Dendritic cell treated with granulocyte-macrophage colony-stimulating factor and Interleukin-4, amounts not matched to agents 40 ng/mL and 50 ng/mL, for 4 days (primary cell): Measurements from ENCODE around the gene EFNA1.
"Not testable (repeated sequence)": the region's sequence is repeated elsewhere in the genome, so short reads cannot be mapped to it uniquely, and the experiment has no call there.

ENCODE experiments used
- H3K27ac Mint-ChIP-seq: one replicate; pipeline ENCODE4 v1.8.0; 2022; ENCODE audit warnings: mild to moderate bottlenecking, mixed read lengths
- H3K27me3 Mint-ChIP-seq: one replicate; pipeline ENCODE4 v1.8.0; 2022; ENCODE audit warnings: mild to moderate bottlenecking, mixed read lengths
- H3K36me3 Mint-ChIP-seq: one replicate; pipeline ENCODE4 v1.8.0; 2022; ENCODE audit warnings: low read depth, mixed read lengths
- H3K4me1 Mint-ChIP-seq: one replicate; pipeline ENCODE4 v1.8.0; 2022; ENCODE audit warnings: low read depth, mixed read lengths
- H3K4me3 Mint-ChIP-seq: one replicate; pipeline ENCODE4 v1.8.0; 2022; ENCODE audit warnings: mild to moderate bottlenecking, moderate library complexity, mixed read lengths
- H3K9me3 Mint-ChIP-seq: one replicate; pipeline ENCODE4 v1.8.0; 2022; ENCODE audit warnings: mixed read lengths
- intact Hi-C: fragments of 100-400 bp; cut with micrococcal nuclease; formaldehyde crosslinking; loops from one replicate; pipeline ENCODE4 v1.15.0; 2022

EFNA1 gene

DNA sequence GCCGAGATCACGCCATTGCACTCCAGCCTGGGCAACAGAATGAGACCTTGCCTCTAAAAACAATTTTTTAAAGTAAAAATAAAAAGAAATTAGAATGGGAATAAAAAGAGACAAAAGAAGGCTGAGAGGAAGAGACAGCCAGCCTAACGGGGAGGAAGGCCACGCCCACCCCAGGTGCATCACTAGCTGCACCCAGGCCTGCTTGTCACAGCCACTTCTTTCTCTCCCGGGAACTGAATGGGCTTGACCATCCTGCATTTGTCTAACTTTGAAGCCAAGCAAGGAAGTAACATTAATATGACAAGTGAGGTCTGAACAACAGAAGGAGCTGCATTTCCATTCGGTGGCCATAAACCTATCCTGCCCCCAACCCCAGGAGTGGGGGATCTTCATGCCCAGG, 20.8 kb upstream of the EFNA1 start:
- Mint-ChIP-seq H3K4me3 (no peak overlapping the region), H3K9me3 (no peaks in the 10 kb centered on the region), H3K27me3 (peaks cover 27% of the 10 kb centered on the region), H3K27ac (no peak overlapping the region), H3K36me3 (no peaks in the 10 kb centered on the region), H3K4me1 (peaks cover 31% of the 10 kb centered on the region)
- intact Hi-C loops: no loop called here

DNA sequence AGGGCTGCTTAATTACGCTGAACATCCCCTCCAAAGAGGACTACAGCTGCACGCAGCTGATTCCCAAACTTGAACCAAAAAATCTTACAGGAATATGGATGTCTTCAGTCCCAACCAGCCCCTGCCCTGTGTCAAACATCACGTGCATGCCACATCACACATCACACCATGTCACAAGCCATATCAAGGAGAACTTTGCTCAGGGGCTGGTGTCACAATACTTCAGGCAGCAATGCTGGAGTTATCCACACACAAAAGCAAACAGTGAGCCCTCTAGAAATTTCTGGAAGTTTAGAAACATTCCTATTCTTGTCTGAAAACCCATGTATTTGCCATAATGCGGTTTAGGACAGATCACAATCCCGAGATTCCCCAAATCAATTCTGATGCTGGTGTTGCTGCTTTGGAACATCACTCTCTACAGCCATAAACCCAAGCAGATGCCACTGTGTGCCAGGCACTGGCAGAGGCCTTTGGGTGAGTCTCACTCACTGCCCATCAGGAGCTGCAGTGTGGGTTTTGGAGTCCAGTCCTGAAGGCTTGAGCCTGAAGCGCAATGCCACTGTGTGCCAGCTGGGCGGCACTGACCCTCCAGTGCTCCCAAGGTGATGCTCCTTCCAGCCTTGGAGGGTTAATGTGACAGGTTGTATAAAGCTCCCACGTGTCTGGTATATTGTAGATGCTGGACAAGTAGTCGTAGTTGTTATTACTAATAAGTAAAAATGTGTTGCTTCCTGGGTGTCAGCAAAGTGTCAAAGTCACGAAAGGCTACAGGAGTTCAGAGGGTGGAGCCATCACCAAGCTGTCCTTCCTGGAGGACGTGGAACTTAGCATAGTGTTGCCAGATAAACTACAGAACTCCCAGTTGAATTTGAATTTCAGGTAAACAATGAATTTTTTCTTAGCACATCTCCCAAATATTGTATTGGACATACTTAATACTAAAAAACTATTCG, 20.1 kb upstream of the EFNA1 start:
- Mint-ChIP-seq H3K9me3 (no peaks in the 10 kb centered on the region), H3K4me1 (peaks cover 29% of the 10 kb centered on the region)

DNA sequence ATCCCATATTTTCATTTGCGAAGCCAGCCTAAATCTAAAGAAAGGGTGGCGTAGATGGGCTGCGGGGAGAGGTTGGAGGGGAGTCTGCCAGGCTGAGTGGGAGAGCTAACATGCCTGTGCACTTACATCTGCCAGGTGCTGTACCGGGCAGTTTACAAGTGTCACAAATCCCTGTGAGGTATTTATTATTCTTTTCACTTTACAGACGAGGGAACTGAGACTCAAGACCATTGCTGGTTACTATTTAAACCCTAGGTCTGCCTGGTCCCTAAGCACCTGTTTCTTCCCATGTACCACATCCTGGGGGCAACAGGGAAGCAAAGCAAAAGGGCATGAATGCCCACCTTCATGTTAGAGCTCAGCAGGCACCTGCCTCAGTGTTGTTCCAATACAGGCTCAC, 19.4 kb upstream of the EFNA1 start:
- H3K27ac Mint-ChIP-seq: no peak overlapping the region
- H3K4me3 Mint-ChIP-seq: no peak overlapping the region
- H3K4me1 Mint-ChIP-seq: peaks cover 25% of the 10 kb centered on the region
- H3K9me3 Mint-ChIP-seq: no peaks in the 10 kb centered on the region
- H3K27me3 Mint-ChIP-seq: peaks cover 31% of the 10 kb centered on the region
- intact Hi-C loops: no loop called here
- no peaks in the 10 kb centered on the region for H3K36me3 Mint-ChIP-seq

More for the DNA sequence above, 20.1 kb upstream of the EFNA1 start:
- Mint-ChIP-seq H3K36me3 (no peaks in the 10 kb centered on the region), H3K27ac (no peak overlapping the region), H3K27me3 (peaks cover 28% of the 10 kb centered on the region), H3K4me3 (no peak overlapping the region)
- intact Hi-C loops: no loop called here

DNA sequence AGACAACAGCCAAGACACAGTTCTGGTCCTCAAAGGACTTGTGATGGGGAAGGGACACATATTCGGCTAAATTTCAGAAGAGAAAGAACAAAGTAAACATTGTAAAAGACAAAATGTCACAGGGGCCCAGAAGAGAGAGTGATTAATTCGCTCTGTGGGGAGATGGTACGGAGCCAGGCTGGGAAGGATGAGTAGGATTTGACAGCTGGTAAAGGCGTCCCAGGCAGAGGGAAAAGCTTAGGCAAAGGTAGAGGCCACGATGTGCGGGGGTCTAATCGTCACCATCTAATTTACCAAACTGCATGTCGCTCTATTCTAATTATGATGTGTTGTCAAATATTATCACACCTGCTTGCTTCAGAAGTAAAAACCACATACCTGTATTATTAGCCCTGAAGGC, 17.3 kb upstream of the EFNA1 start:
- H3K4me3 Mint-ChIP-seq: no peak overlapping the region
- peaks cover 26% of the 10 kb centered on the region for H3K27me3 Mint-ChIP-seq
- intact Hi-C loops: no loop called here
- no peaks in the 10 kb centered on the region for H3K36me3 Mint-ChIP-seq
- H3K4me1 Mint-ChIP-seq: peaks cover 5% of the 10 kb centered on the region
- no peak overlapping the region for H3K27ac Mint-ChIP-seq
- no peaks in the 10 kb centered on the region for H3K9me3 Mint-ChIP-seq

DNA sequence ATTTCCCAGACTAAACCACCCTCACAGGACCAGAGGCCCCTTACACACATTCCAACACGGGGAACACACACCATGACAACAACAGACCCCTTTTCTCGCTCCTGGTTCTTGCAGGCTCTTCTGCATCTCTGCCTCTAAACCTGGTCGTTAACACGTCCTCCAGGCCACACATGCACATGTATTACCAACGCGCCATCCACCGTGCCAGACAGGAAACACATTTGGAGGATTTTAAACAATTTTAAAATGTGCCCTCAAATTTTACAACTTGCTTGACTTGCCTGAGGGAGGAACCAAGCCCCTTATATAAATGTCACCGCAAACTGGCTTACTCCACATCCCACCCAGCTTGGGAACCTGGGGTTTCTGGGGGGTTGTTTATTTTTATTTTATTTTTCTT, 16.9 kb upstream of the EFNA1 start:
- intact Hi-C loops: no loop called here
- H3K27ac Mint-ChIP-seq: no peak overlapping the region
- no peaks in the 10 kb centered on the region for H3K9me3 Mint-ChIP-seq
- peaks cover 21% of the 10 kb centered on the region for H3K27me3 Mint-ChIP-seq
- H3K4me1 Mint-ChIP-seq: peaks cover under 1% of the 10 kb centered on the region
- H3K36me3 Mint-ChIP-seq: no peaks in the 10 kb centered on the region
- no peak overlapping the region for H3K4me3 Mint-ChIP-seq

DNA sequence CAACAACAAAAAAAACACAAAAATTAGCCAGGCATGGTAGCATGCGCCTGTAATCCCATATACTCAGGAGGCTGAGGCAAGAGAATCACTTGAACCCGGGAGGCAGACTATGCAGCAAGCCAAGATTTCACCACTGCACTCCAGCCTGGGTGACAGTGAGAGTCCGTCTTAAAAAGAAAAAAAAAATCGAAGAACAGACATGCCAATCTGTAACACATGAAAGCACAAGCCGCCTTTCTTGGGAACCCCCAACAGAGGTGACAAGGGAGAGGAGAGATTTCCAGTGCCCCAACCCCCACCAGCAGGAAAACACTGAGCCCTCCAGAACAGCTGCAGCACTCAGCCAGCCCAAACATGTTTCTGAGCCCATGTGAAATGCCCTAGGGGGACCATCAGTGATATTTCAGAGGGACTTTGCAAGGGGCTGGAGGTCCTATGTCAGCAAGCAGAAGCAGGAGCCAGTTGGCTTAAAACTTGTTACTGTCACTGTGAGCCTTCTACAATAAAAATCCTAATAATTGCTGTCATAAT, 14.2 kb upstream of the EFNA1 start:
- no peaks in the 10 kb centered on the region for H3K4me1 Mint-ChIP-seq
- intact Hi-C loops: no loop called here
- no peaks in the 10 kb centered on the region for H3K9me3 Mint-ChIP-seq
- H3K27me3 Mint-ChIP-seq: peaks cover 32% of the 10 kb centered on the region
- H3K4me3 Mint-ChIP-seq: no peak overlapping the region
- no peak overlapping the region for H3K27ac Mint-ChIP-seq
- no peaks in the 10 kb centered on the region for H3K36me3 Mint-ChIP-seq

DNA sequence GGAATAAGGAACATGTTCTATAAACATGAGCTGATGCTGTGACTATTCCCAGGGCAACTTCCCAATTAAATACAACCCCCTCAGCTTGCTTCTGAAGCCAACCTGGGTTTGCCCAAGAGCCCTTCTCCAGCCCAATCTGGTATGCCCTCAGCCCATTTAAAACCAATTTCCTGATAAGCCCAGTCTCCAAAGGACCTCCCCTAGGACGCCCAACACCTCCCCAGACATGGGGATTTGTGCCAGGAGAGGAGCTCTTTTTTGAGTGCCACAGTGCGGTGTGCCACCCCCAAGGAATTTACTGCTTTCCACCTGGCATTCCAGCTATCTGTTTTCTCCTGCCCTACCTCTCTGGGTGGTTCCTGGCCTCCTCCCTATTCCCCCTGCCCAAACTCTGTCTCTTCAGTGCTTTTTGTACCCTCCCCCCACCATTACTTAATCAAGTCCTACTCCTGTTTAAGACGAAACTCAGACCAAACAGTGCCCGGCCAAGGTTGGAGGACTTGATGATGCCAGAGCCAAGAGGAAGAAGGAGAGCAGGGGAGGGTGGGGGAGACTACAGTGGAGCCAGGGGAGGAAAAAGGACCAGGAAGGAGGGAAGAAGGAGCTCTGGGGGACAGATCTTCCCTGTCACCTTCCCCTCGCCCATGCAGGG, 11.4 kb upstream of the EFNA1 start:
- peaks cover 51% of the 10 kb centered on the region for H3K27me3 Mint-ChIP-seq
- no peaks in the 10 kb centered on the region for H3K36me3 Mint-ChIP-seq
- intact Hi-C loops: no loop called here
- no peaks in the 10 kb centered on the region for H3K4me1 Mint-ChIP-seq
- H3K9me3 Mint-ChIP-seq: no peaks in the 10 kb centered on the region
- H3K4me3 Mint-ChIP-seq: no peak overlapping the region
- H3K27ac Mint-ChIP-seq: no peak overlapping the region

DNA sequence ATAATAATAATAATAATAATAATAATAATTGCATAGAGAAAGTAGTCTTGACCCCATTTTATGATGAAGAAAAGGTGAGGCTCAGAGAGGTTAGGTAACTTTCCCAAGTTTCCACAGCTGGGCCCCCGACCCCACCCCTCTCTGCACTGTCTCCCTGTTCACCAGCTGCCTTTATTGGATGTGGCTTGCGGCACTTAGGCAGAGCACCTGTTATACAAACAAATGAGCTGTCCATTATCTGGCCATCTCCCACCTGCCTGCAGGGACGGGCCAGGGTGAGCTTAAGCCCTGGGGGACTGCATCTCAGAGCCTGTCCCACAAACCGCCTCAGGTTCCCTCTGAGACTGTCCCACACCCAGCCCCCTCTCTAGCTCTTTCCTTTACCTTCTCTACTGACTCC, 10.1 kb upstream of the EFNA1 start:
- no peaks in the 10 kb centered on the region for H3K9me3 Mint-ChIP-seq
- intact Hi-C loops: no loop called here
- no peak overlapping the region for H3K4me3 Mint-ChIP-seq
- H3K27me3 Mint-ChIP-seq: peaks cover 56% of the 10 kb centered on the region
- no peaks in the 10 kb centered on the region for H3K4me1 Mint-ChIP-seq
- H3K27ac Mint-ChIP-seq: no peak overlapping the region
- H3K36me3 Mint-ChIP-seq: no peaks in the 10 kb centered on the region

DNA sequence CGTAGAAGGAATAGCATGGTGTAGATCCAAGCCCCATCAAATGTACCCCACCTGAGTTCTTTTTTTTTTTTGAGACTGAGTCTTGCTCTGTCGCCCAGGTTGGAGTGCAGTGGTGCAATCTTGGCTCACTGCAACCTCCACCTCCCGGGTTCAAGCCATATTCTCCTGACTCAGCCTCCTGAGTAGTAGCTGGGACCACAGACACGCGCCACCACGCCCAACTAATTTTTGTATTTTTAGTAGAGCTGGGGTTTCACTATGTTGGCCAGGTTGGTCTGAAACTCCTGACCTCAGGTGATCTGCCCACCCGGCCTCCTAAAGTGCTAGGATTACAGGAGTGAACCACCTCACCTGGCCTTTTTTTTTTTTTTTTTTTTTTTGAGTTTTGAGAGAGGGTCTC, 9.6 kb upstream of the EFNA1 start:
- H3K4me3 Mint-ChIP-seq, H3K4me1 Mint-ChIP-seq, H3K36me3 Mint-ChIP-seq, H3K27ac Mint-ChIP-seq, H3K9me3 Mint-ChIP-seq, intact Hi-C loops: not testable (repeated sequence)
- H3K27me3 Mint-ChIP-seq: peaks cover 60% of the 10 kb centered on the region

DNA sequence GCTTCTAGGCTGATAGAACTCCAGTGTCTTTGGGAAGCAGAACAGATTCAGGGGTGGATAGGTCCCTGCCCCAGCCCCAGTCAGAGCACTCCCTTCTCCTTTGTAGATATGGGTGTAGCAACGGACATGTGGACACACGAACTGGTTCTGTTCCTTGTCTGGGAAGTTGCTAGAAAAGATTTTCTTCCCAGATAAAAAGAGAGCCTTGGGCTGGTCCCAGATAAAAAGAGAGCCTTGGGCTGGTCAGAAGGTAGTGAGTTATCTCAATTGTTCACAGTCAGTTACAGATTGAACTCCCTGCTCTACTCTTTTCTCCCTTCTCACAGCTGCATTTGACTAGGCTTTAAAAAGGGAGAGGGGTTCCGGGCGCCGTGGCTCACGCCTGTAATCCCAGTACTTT, 7.4 kb upstream of the EFNA1 start:
- intact Hi-C loops: no loop called here
- no peak overlapping the region for H3K4me3 Mint-ChIP-seq
- H3K9me3 Mint-ChIP-seq: no peaks in the 10 kb centered on the region
- H3K27ac Mint-ChIP-seq: no peak overlapping the region
- no peaks in the 10 kb centered on the region for H3K4me1 Mint-ChIP-seq
- peaks cover 74% of the 10 kb centered on the region for H3K27me3 Mint-ChIP-seq
- no peaks in the 10 kb centered on the region for H3K36me3 Mint-ChIP-seq

DNA sequence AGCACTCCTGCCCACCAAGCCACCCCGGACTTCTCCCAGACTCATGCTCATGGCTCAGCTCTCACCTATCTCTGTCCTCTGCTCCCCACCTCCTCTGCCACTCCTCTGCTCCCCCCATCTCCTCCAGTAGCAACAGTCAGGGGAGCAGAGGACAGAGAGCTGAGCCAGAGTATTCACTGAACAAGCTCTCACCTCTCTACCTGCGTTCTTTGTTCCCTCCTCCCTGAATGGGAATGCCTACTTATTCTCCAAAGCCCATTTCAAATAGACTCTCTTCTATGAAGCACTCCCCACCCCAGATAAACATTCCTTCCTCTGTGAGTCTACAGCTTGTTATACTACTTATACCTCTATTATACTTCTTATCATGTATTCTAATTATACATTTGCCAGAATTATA, 6.4 kb upstream of the EFNA1 start:
- H3K4me1 Mint-ChIP-seq: peaks cover under 1% of the 10 kb centered on the region
- H3K36me3 Mint-ChIP-seq: no peaks in the 10 kb centered on the region
- no peak overlapping the region for H3K4me3 Mint-ChIP-seq
- intact Hi-C loops: no loop called here
- peaks cover 80% of the 10 kb centered on the region for H3K27me3 Mint-ChIP-seq
- H3K27ac Mint-ChIP-seq: no peak overlapping the region
- no peaks in the 10 kb centered on the region for H3K9me3 Mint-ChIP-seq

DNA sequence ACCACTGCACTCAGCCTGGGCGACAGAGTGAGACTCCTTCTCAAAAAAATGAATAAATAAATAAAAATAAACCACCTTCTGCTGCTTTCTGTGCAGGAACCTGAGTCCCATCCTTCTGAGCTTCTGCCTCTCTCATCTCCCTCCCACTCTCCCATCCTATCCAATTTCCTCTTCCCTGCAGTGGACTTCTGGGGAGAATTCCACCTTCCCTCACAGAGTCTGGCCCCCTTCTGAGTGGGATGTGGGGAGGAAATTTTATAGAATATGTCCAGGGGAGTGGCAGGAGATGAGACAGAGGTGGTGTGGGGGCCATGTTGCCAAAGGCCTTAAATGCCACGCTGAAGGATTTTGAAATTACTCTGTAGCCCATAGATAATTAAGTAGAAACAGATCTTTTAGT, 5.4 kb upstream of the EFNA1 start:
- Mint-ChIP-seq H3K27me3 (peaks cover 83% of the 10 kb centered on the region), H3K4me3 (no peak overlapping the region), H3K27ac (no peak overlapping the region), H3K36me3 (no peaks in the 10 kb centered on the region), H3K9me3 (no peaks in the 10 kb centered on the region), H3K4me1 (peaks cover 11% of the 10 kb centered on the region)
- intact Hi-C loops: no loop called here

DNA sequence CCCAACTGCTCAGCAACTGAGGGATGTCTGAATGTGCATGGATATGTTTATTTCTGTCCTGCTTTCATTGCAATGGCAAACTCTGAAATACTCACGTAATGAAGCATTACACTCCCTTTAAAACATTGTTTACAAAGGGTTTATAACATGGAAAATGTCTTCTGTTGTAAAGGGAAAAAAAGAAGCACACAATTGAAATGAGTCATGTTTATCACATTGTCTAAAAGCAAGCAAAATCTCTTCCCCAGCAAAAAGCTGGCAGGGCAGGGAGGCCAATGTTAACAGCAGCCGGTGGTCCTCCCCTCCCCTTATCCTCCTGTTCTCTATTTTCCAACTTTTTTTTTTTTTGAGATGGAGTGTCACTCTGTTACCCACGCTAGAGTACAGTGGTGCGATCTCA, 3.9 kb upstream of the EFNA1 start:
- no peak overlapping the region for H3K4me3 Mint-ChIP-seq
- H3K27ac Mint-ChIP-seq: no peak overlapping the region
- no peaks in the 10 kb centered on the region for H3K9me3 Mint-ChIP-seq
- intact Hi-C loops: no loop called here
- H3K4me1 Mint-ChIP-seq: peaks cover 26% of the 10 kb centered on the region
- H3K27me3 Mint-ChIP-seq: peaks cover 87% of the 10 kb centered on the region
- no peaks in the 10 kb centered on the region for H3K36me3 Mint-ChIP-seq
